ENCODE measurements around the gene ARL15.
A peak's percentile ranks its signal among the peaks of the same experiment; 100 is the strongest.

Gene ARL15

DNA sequence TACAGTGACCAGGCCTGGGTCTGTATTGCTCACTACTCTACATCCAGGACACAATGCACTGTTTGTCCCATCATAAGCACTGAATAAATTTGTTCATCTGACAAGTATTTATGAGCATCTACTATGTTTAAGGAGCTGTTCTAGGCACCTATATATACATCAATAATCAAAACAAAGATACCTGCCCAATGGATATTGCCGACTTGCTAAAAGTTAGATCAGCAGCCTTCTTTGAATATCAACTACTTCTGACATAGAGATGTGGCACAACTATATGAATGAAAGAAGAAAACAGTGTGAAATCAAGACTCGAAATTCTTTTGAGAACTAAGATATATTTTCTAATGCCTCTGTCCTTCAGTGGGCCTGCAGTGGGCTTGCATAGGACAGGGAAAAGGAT lies 215.7 kb downstream of the ARL15 start:
- Histone ChIP-seq H2BK120ac (ENCODE audit: low read depth, low read length) (no peak overlapping the region), H2BK15ac (ENCODE audit: low read length) (no peak overlapping the region), H2AFZ (ENCODE audit: low read length) (no peak overlapping the region), H4K91ac (ENCODE audit: low read depth, low read length, poor library complexity) (no peak overlapping the region), H3K27ac (replicated peaks; ENCODE audit: low read length) (no peak overlapping the region), H2BK5ac (ENCODE audit: low read length) (no peak overlapping the region), H2BK12ac (ENCODE audit: low read length) (no peak overlapping the region), H3K9me3 (replicated peaks in 1 of 2; ENCODE audit: control insufficient read depth in 2 of 2, insufficient read depth in 1 of 2, low read depth in 1 of 2, low read length in 2 of 2) (no peaks in the 10 kb centered on the region), H4K8ac (ENCODE audit: low read depth, low read length) (no peak overlapping the region), H2AK5ac (ENCODE audit: low read depth, low read length) (no peak overlapping the region), H3K79me1 (ENCODE audit: low read depth, low read length) (no peaks in the 10 kb centered on the region), H3K4me1 (ENCODE audit: control insufficient read depth in 2 of 2, insufficient read depth in 1 of 2, low read depth in 1 of 2, low read length in 2 of 2) (peaks cover 10 to 11% of the 10 kb centered on the region in 2 donors), H3K36me3 (replicated peaks in 1 of 2; ENCODE audit: control insufficient read depth in 2 of 2, insufficient read depth in 2 of 2, low read length in 2 of 2) (no peaks in the 10 kb centered on the region), H3K27me3 (ENCODE audit: control insufficient read depth in 3 of 3, insufficient read depth in 3 of 3, low read depth in 1 of 3, low read length in 3 of 3) (no peaks in the 10 kb centered on the region), H3K4ac (ENCODE audit: low read length) (no peak overlapping the region), H3K14ac (ENCODE audit: low read length) (no peak overlapping the region), H3K18ac (ENCODE audit: low read length) (no peak overlapping the region), H3K4me3 (ENCODE audit: low read length in 2 of 2) (no peak overlapping the region), H3K4me2 (ENCODE audit: insufficient read depth, low read length, poor library complexity, severe bottlenecking) (no peak overlapping the region), H3K9ac (ENCODE audit: low read depth, low read length, poor library complexity) (no peak overlapping the region), H3K23ac (ENCODE audit: low read depth, low read length, poor library complexity) (no peak overlapping the region)
- WGBS, 2 donors (ENCODE audit: extremely low coverage in 2 of 2, insufficient read length in 2 of 2, insufficient replicate concordance in 1 of 2) = no CpG with 5 or more reads among the region's 2 CpGs
- no peak for DNase-seq (ENCODE audit: low spot score)

DNA sequence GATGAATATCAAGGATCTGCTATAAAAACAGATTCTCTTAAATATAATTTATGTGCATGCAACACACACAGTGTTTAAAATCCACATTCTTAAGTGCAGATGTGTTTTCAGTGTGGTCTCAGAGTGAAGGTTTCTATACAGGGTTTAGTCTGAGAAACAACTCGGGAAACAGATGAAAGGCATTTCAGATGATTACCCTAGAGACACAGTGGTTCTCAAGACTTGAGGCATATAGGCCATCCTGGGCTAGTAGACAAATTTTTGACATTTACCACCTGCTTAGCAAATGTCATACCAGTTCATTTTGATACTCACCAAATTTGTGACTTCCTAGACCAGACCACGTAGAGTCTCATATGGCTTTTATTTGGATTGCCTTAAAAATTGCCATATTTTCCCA lies 216.5 kb downstream of the ARL15 start:
- no peaks in the 10 kb centered on the region for H3K27me3 ChIP-seq (ENCODE audit: control insufficient read depth in 3 of 3, insufficient read depth in 3 of 3, low read depth in 1 of 3, low read length in 3 of 3)
- no peak overlapping the region for H3K4me3 ChIP-seq (ENCODE audit: low read length in 2 of 2)
- no peak for DNase-seq (ENCODE audit: low spot score)
- no peak overlapping the region for H2BK5ac ChIP-seq (ENCODE audit: low read length)
- no peak overlapping the region for H3K9ac ChIP-seq (ENCODE audit: low read depth, low read length, poor library complexity)
- no peaks in the 10 kb centered on the region for H3K36me3 ChIP-seq (replicated peaks in 1 of 2; ENCODE audit: control insufficient read depth in 2 of 2, insufficient read depth in 2 of 2, low read length in 2 of 2)
- H2AFZ ChIP-seq (ENCODE audit: low read length) = no peak overlapping the region
- no peaks in the 10 kb centered on the region for H3K79me1 ChIP-seq (ENCODE audit: low read depth, low read length)
- no peak overlapping the region for H2BK12ac ChIP-seq (ENCODE audit: low read length)
- H3K4me1 ChIP-seq (ENCODE audit: control insufficient read depth in 2 of 2, insufficient read depth in 1 of 2, low read depth in 1 of 2, low read length in 2 of 2) = peaks cover 10 to 11% of the 10 kb centered on the region in 2 donors
- no peak overlapping the region for H3K23ac ChIP-seq (ENCODE audit: low read depth, low read length, poor library complexity)
- no peak overlapping the region for H4K8ac ChIP-seq (ENCODE audit: low read depth, low read length)
- no peak overlapping the region for H3K4ac ChIP-seq (ENCODE audit: low read length)
- no peak overlapping the region for H2BK120ac ChIP-seq (ENCODE audit: low read depth, low read length)
- H3K9me3 ChIP-seq (replicated peaks in 1 of 2; ENCODE audit: control insufficient read depth in 2 of 2, insufficient read depth in 1 of 2, low read depth in 1 of 2, low read length in 2 of 2) = no peaks in the 10 kb centered on the region
- no peak overlapping the region for H2BK15ac ChIP-seq (ENCODE audit: low read length)
- no peak overlapping the region for H3K4me2 ChIP-seq (ENCODE audit: insufficient read depth, low read length, poor library complexity, severe bottlenecking)
- H3K14ac ChIP-seq (ENCODE audit: low read length) = no peak overlapping the region
- WGBS, 2 donors (ENCODE audit: extremely low coverage in 2 of 2, insufficient read length in 2 of 2, insufficient replicate concordance in 1 of 2) = no CpG with 5 or more reads among the region's 2 CpGs
- no peak overlapping the region for H3K27ac ChIP-seq (replicated peaks; ENCODE audit: low read length)
- H4K91ac ChIP-seq (ENCODE audit: low read depth, low read length, poor library complexity) = no peak overlapping the region
- no peak overlapping the region for H2AK5ac ChIP-seq (ENCODE audit: low read depth, low read length)
- H3K18ac ChIP-seq (ENCODE audit: low read length) = no peak overlapping the region

DNA sequence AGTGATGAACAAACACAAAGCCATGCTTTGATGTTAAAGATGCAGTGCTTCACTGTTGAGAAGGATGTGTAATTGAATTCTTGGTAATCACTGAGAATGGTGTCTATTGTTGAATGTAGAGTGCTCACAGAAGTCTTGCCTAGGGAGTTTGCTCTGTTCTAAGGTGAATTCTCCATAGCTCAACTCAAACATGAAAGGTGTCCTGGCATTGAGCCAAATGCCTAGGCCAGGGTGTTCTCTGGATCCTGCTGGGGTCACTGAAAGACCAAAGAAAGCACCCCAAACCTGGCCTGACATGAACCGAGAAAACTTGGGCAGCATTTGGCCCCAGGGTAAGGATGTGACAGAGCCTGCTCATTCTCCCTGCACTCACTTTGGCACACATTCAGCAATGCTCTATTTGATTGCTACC lies 217.3 kb downstream of the ARL15 start:
- Histone ChIP-seq H2BK15ac (ENCODE audit: low read length) (no peak overlapping the region), H2BK12ac (ENCODE audit: low read length) (no peak overlapping the region), H3K4me2 (ENCODE audit: insufficient read depth, low read length, poor library complexity, severe bottlenecking) (no peak overlapping the region), H2BK5ac (ENCODE audit: low read length) (no peak overlapping the region), H3K23ac (ENCODE audit: low read depth, low read length, poor library complexity) (no peak overlapping the region), H4K8ac (ENCODE audit: low read depth, low read length) (no peak overlapping the region), H3K18ac (ENCODE audit: low read length) (peak overlapping the region; percentile 5), H3K14ac (ENCODE audit: low read length) (no peak overlapping the region), H2BK120ac (ENCODE audit: low read depth, low read length) (no peak overlapping the region), H2AFZ (ENCODE audit: low read length) (no peak overlapping the region), H3K36me3 (replicated peaks in 1 of 2; ENCODE audit: control insufficient read depth in 2 of 2, insufficient read depth in 2 of 2, low read length in 2 of 2) (no peaks in the 10 kb centered on the region), H3K9ac (ENCODE audit: low read depth, low read length, poor library complexity) (no peak overlapping the region), H3K27me3 (ENCODE audit: control insufficient read depth in 3 of 3, insufficient read depth in 3 of 3, low read depth in 1 of 3, low read length in 3 of 3) (no peaks in the 10 kb centered on the region), H3K4me1 (ENCODE audit: control insufficient read depth in 2 of 2, insufficient read depth in 1 of 2, low read depth in 1 of 2, low read length in 2 of 2) (peaks cover 7 to 8% of the 10 kb centered on the region in 2 donors), H3K4me3 (ENCODE audit: low read length in 2 of 2) (no peak overlapping the region), H3K4ac (ENCODE audit: low read length) (no peak overlapping the region), H3K9me3 (replicated peaks in 1 of 2; ENCODE audit: control insufficient read depth in 2 of 2, insufficient read depth in 1 of 2, low read depth in 1 of 2, low read length in 2 of 2) (no peaks in the 10 kb centered on the region), H4K91ac (ENCODE audit: low read depth, low read length, poor library complexity) (no peak overlapping the region), H3K79me1 (ENCODE audit: low read depth, low read length) (no peaks in the 10 kb centered on the region), H3K27ac (replicated peaks; ENCODE audit: low read length) (no peak overlapping the region), H2AK5ac (ENCODE audit: low read depth, low read length) (no peak overlapping the region)
- WGBS, 2 donors (ENCODE audit: extremely low coverage in 2 of 2, insufficient read length in 2 of 2, insufficient replicate concordance in 1 of 2) = no CpG with 5 or more reads among the region's 1 CpG
- no peak for DNase-seq (ENCODE audit: low spot score)

DNA sequence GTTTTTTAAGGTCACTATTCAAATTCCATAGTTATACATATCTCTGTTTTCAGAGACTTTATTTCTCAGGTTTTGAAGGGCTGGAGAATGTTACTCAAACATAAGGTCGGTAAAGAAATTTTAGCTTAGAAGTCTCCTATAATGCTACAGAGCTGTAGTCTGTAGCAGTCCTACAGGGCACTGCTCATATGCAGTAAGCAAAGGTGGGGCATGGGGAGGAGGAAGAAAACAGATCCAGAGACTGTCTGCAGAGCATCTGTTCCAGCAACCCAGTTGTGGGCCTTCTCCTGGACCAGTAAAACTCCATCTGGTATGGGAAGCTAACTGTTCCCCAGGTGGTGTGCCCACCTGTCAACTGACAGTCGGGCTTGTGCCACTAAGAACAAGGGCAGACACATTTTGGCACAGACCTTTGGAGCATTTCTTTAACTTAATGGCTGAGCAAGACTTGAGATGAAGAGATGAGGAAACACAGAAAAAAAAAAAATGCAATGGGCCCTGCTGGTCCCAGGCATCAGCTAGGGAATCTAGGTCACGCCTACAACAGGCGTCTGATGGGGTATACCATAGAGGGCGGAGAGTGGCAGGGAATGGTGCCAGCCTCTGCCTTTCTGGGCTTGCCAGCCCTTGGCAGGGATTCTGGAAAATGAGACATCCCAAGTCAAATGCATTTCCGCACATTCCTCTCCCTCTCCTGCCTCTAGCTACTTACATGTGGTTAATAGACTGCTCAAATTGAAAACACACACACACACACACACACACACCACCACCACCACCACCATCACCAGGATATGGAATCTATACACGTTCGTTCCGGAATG lies 218.9 kb downstream of the ARL15 start:
- Histone ChIP-seq H3K27me3 (ENCODE audit: control insufficient read depth in 3 of 3, insufficient read depth in 3 of 3, low read depth in 1 of 3, low read length in 3 of 3) (no peaks in the 10 kb centered on the region), H3K23ac (ENCODE audit: low read depth, low read length, poor library complexity) (no peak overlapping the region), H3K4me3 (ENCODE audit: low read length in 2 of 2) (no peak overlapping the region), H3K4ac (ENCODE audit: low read length) (no peak overlapping the region), H3K14ac (ENCODE audit: low read length) (no peak overlapping the region), H3K27ac (replicated peaks; ENCODE audit: low read length) (no peak overlapping the region), H3K79me1 (ENCODE audit: low read depth, low read length) (no peaks in the 10 kb centered on the region), H3K18ac (ENCODE audit: low read length) (peak overlapping the region; percentile 64), H2AK5ac (ENCODE audit: low read depth, low read length) (no peak overlapping the region), H3K9me3 (replicated peaks in 1 of 2; ENCODE audit: control insufficient read depth in 2 of 2, insufficient read depth in 1 of 2, low read depth in 1 of 2, low read length in 2 of 2) (no peaks in the 10 kb centered on the region), H2BK5ac (ENCODE audit: low read length) (no peak overlapping the region), H2BK15ac (ENCODE audit: low read length) (no peak overlapping the region), H2BK120ac (ENCODE audit: low read depth, low read length) (no peak overlapping the region), H4K8ac (ENCODE audit: low read depth, low read length) (no peak overlapping the region), H2AFZ (ENCODE audit: low read length) (no peak overlapping the region), H3K4me2 (ENCODE audit: insufficient read depth, low read length, poor library complexity, severe bottlenecking) (no peak overlapping the region), H3K36me3 (replicated peaks in 1 of 2; ENCODE audit: control insufficient read depth in 2 of 2, insufficient read depth in 2 of 2, low read length in 2 of 2) (no peaks in the 10 kb centered on the region), H2BK12ac (ENCODE audit: low read length) (no peak overlapping the region), H3K9ac (ENCODE audit: low read depth, low read length, poor library complexity) (no peak overlapping the region), H3K4me1 (ENCODE audit: control insufficient read depth in 2 of 2, insufficient read depth in 1 of 2, low read depth in 1 of 2, low read length in 2 of 2) (peaks cover 2 to 4% of the 10 kb centered on the region in 2 donors), H4K91ac (ENCODE audit: low read depth, low read length, poor library complexity) (no peak overlapping the region)
- DNase-seq (ENCODE audit: low spot score) = no peak
- WGBS, 2 donors (ENCODE audit: extremely low coverage in 2 of 2, insufficient read length in 2 of 2, insufficient replicate concordance in 1 of 2) = no CpG with 5 or more reads among the region's 9 CpGs

All from neuronal stem cell (in vitro differentiated cells).